NT2/D1 (cell line): ENCODE measurements around the gene CSTB.

Source experiments
- YY1 ChIP-seq: IDR thresholded peaks from 2 replicates; pipeline ENCODE4 v1.6.1; 2011; ENCODE audit not compliant: insufficient read length, insufficient read depth
- ZNF274 ChIP-seq: IDR thresholded peaks from 2 replicates; pipeline ENCODE4 v1.6.1; 2011; ENCODE audit warnings: mild to moderate bottlenecking, low read depth, low read length

DNA sequence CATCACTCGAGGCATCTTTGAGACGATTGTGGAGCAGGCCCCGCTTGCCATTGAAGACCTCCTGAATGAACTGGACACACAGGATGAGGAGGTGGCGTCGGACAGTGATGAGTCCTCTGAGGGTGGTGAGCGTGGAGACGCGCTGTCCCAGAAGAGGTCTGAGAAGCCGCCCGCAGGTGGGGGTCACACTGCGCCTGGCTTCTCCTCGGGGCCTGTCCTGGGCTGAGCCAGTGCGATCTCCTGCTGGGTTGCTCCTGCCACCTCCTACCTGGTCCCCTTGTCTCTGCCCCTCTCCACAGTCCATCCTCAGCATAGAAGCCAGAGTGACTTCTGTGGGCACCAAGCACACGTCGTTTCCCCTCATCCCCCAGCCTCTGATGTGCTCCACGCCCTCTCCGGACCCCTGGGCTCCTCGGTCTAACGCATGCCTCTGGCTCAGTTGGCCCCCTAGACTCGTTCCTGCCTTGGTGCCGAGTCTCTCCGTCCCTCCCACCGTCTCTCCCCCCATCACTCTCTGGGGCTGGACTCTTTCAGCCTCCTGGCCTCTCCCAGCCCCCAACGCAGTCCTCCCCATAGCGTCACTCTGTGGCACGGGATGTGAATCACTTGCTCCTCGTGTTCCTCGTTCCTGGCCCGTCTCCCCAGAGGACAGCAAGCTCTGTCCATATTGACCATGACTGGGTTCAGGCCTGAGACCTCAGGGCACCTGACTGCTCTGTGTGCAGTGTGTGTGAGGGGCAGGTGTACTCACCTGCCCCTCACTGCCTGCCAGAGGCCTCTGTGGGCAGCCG, 22.0 kb upstream of the CSTB start:
- TF ChIP-seq YY1 (no peak), ZNF274 (no peak)
